LNCaP clone FGC (cell line): ENCODE measurements around the gene ARR3.
"Not testable (repeated sequence)": the region's sequence is repeated elsewhere in the genome, so short reads cannot be mapped to it uniquely, and the experiment has no call there.

ENCODE experiments used
- DNase-seq: peaks from one replicate; pipeline ENCODE4 v3.0.0-alpha.2; 2011; ENCODE audit warnings: low read depth
- H3K4me3 ChIP-seq: 2 replicates; pipeline ENCODE4 v1.5.1; 2011; ENCODE audit warnings: mild to moderate bottlenecking, low read depth, low read length, control low read depth
- TF ChIP-seq, protein P1 (sequence below): IDR thresholded peaks from 2 replicates; pipeline ENCODE4 v1.5.1; 2012; ENCODE audit warnings: mild to moderate bottlenecking; ENCODE audit not compliant: control insufficient read depth, insufficient read depth; ENCODE audit errors: extremely low read depth

Gene ARR3

DNA sequence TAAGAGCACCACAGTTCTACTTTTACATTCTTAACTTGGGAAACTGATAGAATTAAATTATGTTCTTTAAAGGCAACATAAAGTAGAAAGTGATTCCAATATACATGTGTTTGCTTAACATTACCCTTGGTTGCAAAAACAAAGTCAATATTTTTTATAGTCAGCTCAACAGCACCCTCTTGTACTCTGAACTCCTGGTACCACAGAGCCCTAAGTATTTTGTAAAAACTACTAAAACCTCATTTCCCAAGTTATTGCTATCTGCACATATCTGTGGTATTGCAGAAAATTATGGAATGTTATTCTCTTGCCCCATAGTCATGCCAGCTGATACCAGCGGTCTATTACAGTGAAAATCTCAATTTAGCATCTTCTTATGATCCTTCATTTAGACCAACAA is 24.7 kb downstream of the ARR3 start:
- DNase-seq, result no peak
- no peak overlapping the region for H3K4me3 ChIP-seq
- TF ChIP-seq, protein P1, sequence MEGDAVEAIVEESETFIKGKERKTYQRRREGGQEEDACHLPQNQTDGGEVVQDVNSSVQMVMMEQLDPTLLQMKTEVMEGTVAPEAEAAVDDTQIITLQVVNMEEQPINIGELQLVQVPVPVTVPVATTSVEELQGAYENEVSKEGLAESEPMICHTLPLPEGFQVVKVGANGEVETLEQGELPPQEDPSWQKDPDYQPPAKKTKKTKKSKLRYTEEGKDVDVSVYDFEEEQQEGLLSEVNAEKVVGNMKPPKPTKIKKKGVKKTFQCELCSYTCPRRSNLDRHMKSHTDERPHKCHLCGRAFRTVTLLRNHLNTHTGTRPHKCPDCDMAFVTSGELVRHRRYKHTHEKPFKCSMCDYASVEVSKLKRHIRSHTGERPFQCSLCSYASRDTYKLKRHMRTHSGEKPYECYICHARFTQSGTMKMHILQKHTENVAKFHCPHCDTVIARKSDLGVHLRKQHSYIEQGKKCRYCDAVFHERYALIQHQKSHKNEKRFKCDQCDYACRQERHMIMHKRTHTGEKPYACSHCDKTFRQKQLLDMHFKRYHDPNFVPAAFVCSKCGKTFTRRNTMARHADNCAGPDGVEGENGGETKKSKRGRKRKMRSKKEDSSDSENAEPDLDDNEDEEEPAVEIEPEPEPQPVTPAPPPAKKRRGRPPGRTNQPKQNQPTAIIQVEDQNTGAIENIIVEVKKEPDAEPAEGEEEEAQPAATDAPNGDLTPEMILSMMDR, result no peak

DNA sequence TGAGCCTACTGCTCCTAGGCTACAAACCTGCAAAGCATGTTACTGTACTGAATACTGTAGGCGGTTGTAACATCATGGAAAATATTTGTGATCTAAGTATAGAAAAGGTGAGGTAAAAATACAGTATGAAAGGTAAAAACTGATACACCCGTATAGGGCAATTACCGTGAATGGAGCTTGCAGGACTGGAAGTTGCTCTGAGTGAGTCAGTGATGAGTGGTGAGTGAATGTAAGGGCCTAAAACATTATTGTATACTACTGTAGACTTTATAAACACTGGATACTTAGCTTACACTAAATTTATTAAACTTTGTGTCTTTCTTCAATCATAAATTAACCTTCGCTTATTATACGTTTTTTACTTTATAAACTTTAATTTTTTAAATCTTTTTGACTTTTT is 25.5 kb downstream of the ARR3 start:
- no peak for DNase-seq
- H3K4me3 ChIP-seq, result no peak overlapping the region
- TF ChIP-seq, protein P1, result no peak

DNA sequence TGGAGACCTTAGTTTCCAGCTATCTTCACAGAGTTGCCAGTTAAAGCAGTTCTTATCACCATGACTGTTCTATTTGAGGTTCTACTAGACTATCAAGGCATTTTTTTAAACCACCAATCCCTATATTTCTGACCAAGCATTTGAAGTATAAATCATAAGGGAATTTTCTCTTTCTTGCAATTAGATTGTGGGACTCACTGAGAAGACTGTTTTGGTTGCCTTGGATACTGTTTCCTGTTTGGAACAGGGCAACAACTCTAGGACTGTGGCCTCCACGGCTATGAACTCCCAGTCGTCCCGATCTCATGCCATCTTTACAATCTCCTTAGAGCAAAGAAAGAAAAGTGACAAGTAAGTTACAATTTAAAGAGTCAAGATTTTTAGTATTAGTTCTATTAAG is 33.6 kb downstream of the ARR3 start:
- DNase-seq, result no peak
- no peak overlapping the region for H3K4me3 ChIP-seq
- TF ChIP-seq, protein P1, result no peak

DNA sequence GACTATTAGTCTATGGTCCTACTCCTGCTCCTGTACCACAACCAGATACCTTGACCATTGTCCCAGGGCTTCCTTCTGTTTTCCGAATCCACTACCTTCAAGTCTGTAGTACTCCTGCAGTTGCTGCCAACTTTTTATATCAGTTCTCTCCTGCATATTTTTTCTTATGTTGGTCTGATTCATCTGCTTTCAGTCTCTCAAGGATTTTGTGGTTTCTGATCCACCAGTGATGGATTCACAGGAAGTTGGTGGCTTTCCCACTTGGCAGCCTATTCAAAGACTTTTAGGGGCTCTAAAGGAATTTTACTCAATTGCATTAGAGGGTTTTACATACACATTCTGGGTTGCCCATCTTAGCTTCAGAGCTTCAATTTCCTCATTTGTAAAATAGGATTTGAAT is 45.4 kb downstream of the ARR3 start:
- TF ChIP-seq, protein P1, result no peak
- no peak for DNase-seq
- H3K4me3 ChIP-seq, result no peak overlapping the region

DNA sequence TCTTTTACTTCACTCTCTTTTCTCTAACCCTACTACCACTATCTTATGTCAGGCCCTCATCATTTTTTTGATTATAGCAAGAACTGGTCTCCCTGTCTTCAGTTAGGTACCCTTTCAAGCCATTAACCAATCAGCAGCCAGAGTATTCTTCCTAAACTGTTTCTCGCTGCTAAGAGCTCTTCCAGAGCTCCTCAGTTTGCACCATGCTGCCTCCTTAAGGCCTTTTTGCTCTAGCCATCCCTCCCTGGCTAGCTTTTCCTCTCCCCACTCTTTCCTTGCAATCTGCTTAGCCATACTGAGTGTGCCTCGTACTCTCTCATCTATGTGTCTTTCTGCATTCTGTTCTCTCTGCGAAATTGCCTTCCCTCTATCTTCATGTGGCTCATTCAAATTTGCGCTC is 54.6 kb downstream of the ARR3 start:
- H3K4me3 ChIP-seq, result no peak overlapping the region
- no peak for DNase-seq
- TF ChIP-seq, protein P1, result no peak

DNA sequence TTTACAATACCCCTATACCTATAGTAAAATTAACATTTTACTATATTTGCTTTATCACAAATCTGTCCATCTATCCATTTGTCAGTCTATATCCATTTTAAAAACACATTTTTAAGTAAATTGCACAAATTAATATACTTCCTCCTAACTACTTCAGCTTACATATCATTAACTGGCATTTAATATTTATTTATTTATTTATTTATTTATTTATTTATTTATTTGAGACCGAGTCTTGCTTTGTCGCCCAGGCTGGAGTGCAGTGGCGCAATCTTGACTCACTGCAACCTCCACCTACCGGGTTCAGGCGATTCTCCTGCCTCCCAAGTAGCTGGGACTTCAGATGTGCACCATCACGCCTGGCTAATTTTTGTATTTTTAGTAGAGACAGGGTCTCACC is 55.5 kb downstream of the ARR3 start:
- not testable (repeated sequence) for H3K4me3 ChIP-seq, DNase-seq

DNA sequence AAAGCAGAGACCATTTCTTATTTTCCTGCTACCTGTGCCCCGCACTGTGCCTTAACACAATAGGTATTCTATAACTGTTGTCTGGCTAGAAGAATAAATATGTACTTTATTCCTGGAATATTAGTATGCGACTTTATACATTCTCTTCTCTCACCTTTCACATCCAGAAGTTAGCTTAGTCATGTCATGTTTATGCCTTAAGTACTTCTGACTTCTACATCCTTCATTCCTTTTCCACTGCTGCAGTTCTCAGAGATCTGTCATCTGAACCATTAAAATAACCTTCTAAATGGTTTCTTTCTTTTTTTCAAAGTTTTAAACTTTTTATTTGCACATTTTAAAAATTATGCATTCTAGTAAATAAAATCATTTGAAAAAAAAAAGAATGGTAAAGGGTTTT is 56.2 kb downstream of the ARR3 start:
- no peak for DNase-seq
- TF ChIP-seq, protein P1, result no peak
- no peak overlapping the region for H3K4me3 ChIP-seq

DNA sequence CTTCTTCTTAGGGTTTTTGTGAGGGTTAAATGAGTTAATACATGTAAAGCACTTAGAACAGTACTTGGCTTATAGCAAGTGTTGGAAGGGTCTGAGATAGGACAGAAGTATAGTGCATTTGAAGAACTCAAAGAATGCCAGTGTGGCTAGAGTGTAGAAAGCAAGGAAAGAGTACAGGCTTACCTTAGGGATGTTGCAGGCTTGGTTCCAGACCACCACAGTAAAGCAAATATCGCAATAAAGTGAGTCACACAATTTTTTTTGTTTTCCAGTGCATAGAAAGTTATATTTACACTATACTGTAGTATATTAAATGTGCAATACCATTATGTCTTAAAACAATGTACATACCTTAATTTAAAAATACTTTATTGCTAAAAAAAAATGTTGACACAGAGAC is 63.0 kb downstream of the ARR3 start:
- H3K4me3 ChIP-seq, result no peak overlapping the region
- DNase-seq, result no peak
- TF ChIP-seq, protein P1, result no peak
